NT2/D1 (cell line): Measurements from ENCODE around the gene SPATA12.

Source experiments
- YY1 ChIP-seq: IDR thresholded peaks from 2 replicates; pipeline ENCODE4 v1.6.1; 2011; ENCODE audit not compliant: insufficient read length, insufficient read depth
- ZNF274 ChIP-seq: IDR thresholded peaks from 2 replicates; pipeline ENCODE4 v1.6.1; 2011; ENCODE audit warnings: mild to moderate bottlenecking, low read depth, low read length

GRCh38 chr3:57059411-57059810, 1.1 kb upstream of the SPATA12 start:
- TF ChIP-seq ZNF274: no peak
- no peak for TF ChIP-seq YY1
